ENCODE results near the gene KCNH8.

KCNH8 gene

GRCh38 chr3:19436746-19437145 is 288.4 kb downstream of the KCNH8 start:
- no peak overlapping the region for H3K27ac ChIP-seq (replicated peaks; ENCODE audit: low read length)
- no peaks in the 10 kb centered on the region for H3K9me3 ChIP-seq (replicated peaks in 1 of 2; ENCODE audit: control insufficient read depth in 2 of 2, insufficient read depth in 1 of 2, low read depth in 1 of 2, low read length in 2 of 2)
- no peak overlapping the region for H4K8ac ChIP-seq (ENCODE audit: low read depth, low read length)
- H2BK5ac ChIP-seq (ENCODE audit: low read length), result no peak overlapping the region
- no peak overlapping the region for H3K23ac ChIP-seq (ENCODE audit: low read depth, low read length, poor library complexity)
- no peak overlapping the region for H2AK5ac ChIP-seq (ENCODE audit: low read depth, low read length)
- no peak overlapping the region for H3K9ac ChIP-seq (ENCODE audit: low read depth, low read length, poor library complexity)
- H2BK120ac ChIP-seq (ENCODE audit: low read depth, low read length), result no peak overlapping the region
- H3K4me1 ChIP-seq (ENCODE audit: control insufficient read depth in 2 of 2, insufficient read depth in 1 of 2, low read depth in 1 of 2, low read length in 2 of 2), result no peaks in the 10 kb centered on the region
- no peak overlapping the region for H2BK15ac ChIP-seq (ENCODE audit: low read length)
- H4K91ac ChIP-seq (ENCODE audit: low read depth, low read length, poor library complexity), result no peak overlapping the region
- no peak overlapping the region for H2AFZ ChIP-seq (ENCODE audit: low read length)
- no peaks in the 10 kb centered on the region for H3K27me3 ChIP-seq (ENCODE audit: control insufficient read depth in 3 of 3, insufficient read depth in 3 of 3, low read depth in 1 of 3, low read length in 3 of 3)
- no peak overlapping the region for H3K4me2 ChIP-seq (ENCODE audit: insufficient read depth, low read length, poor library complexity, severe bottlenecking)
- no peak overlapping the region for H3K4me3 ChIP-seq (ENCODE audit: low read length in 2 of 2)
- H2BK12ac ChIP-seq (ENCODE audit: low read length), result no peak overlapping the region
- H3K36me3 ChIP-seq (replicated peaks in 1 of 2; ENCODE audit: control insufficient read depth in 2 of 2, insufficient read depth in 2 of 2, low read length in 2 of 2), result no peaks in the 10 kb centered on the region
- DNase-seq (ENCODE audit: low spot score), result no peak
- H3K79me1 ChIP-seq (ENCODE audit: low read depth, low read length), result no peaks in the 10 kb centered on the region
- H3K4ac ChIP-seq (ENCODE audit: low read length), result no peak overlapping the region
- H3K14ac ChIP-seq (ENCODE audit: low read length), result no peak overlapping the region
- no peak overlapping the region for H3K18ac ChIP-seq (ENCODE audit: low read length)
- no CpG with 5 or more reads among the region's 1 CpG for WGBS, 2 donors (ENCODE audit: extremely low coverage in 2 of 2, insufficient read length in 2 of 2, insufficient replicate concordance in 1 of 2)

- Histone ChIP-seq H3K4me3 (ENCODE audit: low read length in 2 of 2) (no peak overlapping the region), H3K18ac (ENCODE audit: low read length) (no peak overlapping the region), H2BK5ac (ENCODE audit: low read length) (no peak overlapping the region), H2AFZ (ENCODE audit: low read length) (no peak overlapping the region), H4K8ac (ENCODE audit: low read depth, low read length) (no peak overlapping the region), H3K9ac (ENCODE audit: low read depth, low read length, poor library complexity) (no peak overlapping the region), H3K23ac (ENCODE audit: low read depth, low read length, poor library complexity) (no peak overlapping the region), H3K4me1 (ENCODE audit: control insufficient read depth in 2 of 2, insufficient read depth in 1 of 2, low read depth in 1 of 2, low read length in 2 of 2) (no peaks in the 10 kb centered on the region), H3K79me1 (ENCODE audit: low read depth, low read length) (no peaks in the 10 kb centered on the region), H3K27ac (replicated peaks; ENCODE audit: low read length) (no peak overlapping the region), H3K4ac (ENCODE audit: low read length) (no peak overlapping the region), H2BK12ac (ENCODE audit: low read length) (no peak overlapping the region), H2BK15ac (ENCODE audit: low read length) (no peak overlapping the region), H2AK5ac (ENCODE audit: low read depth, low read length) (no peak overlapping the region), H4K91ac (ENCODE audit: low read depth, low read length, poor library complexity) (no peak overlapping the region), H2BK120ac (ENCODE audit: low read depth, low read length) (no peak overlapping the region), H3K4me2 (ENCODE audit: insufficient read depth, low read length, poor library complexity, severe bottlenecking) (no peak overlapping the region), H3K14ac (ENCODE audit: low read length) (no peak overlapping the region), H3K36me3 (replicated peaks in 1 of 2; ENCODE audit: control insufficient read depth in 2 of 2, insufficient read depth in 2 of 2, low read length in 2 of 2) (no peaks in the 10 kb centered on the region), H3K9me3 (replicated peaks in 1 of 2; ENCODE audit: control insufficient read depth in 2 of 2, insufficient read depth in 1 of 2, low read depth in 1 of 2, low read length in 2 of 2) (no peaks in the 10 kb centered on the region), H3K27me3 (ENCODE audit: control insufficient read depth in 3 of 3, insufficient read depth in 3 of 3, low read depth in 1 of 3, low read length in 3 of 3) (no peaks in the 10 kb centered on the region)
- no peak for DNase-seq (ENCODE audit: low spot score)
Measured at GRCh38 chr3:19439944-19440343, 291.6 kb downstream of the KCNH8 start.

GRCh38 chr3:19446138-19446537 is 297.8 kb downstream of the KCNH8 start:
- Histone ChIP-seq H4K91ac (ENCODE audit: low read depth, low read length, poor library complexity) (no peak overlapping the region), H2BK15ac (ENCODE audit: low read length) (no peak overlapping the region), H3K9ac (ENCODE audit: low read depth, low read length, poor library complexity) (no peak overlapping the region), H3K4ac (ENCODE audit: low read length) (no peak overlapping the region), H4K8ac (ENCODE audit: low read depth, low read length) (no peak overlapping the region), H3K4me2 (ENCODE audit: insufficient read depth, low read length, poor library complexity, severe bottlenecking) (no peak overlapping the region), H3K36me3 (replicated peaks in 1 of 2; ENCODE audit: control insufficient read depth in 2 of 2, insufficient read depth in 2 of 2, low read length in 2 of 2) (no peaks in the 10 kb centered on the region), H2AFZ (ENCODE audit: low read length) (no peak overlapping the region), H3K79me1 (ENCODE audit: low read depth, low read length) (no peaks in the 10 kb centered on the region), H3K4me3 (ENCODE audit: low read length in 2 of 2) (no peak overlapping the region), H3K9me3 (replicated peaks in 1 of 2; ENCODE audit: control insufficient read depth in 2 of 2, insufficient read depth in 1 of 2, low read depth in 1 of 2, low read length in 2 of 2) (no peaks in the 10 kb centered on the region), H3K27ac (replicated peaks; ENCODE audit: low read length) (no peak overlapping the region), H3K14ac (ENCODE audit: low read length) (no peak overlapping the region), H2BK5ac (ENCODE audit: low read length) (no peak overlapping the region), H2AK5ac (ENCODE audit: low read depth, low read length) (no peak overlapping the region), H3K23ac (ENCODE audit: low read depth, low read length, poor library complexity) (no peak overlapping the region), H3K18ac (ENCODE audit: low read length) (no peak overlapping the region), H3K27me3 (ENCODE audit: control insufficient read depth in 3 of 3, insufficient read depth in 3 of 3, low read depth in 1 of 3, low read length in 3 of 3) (no peaks in the 10 kb centered on the region), H2BK120ac (ENCODE audit: low read depth, low read length) (no peak overlapping the region), H2BK12ac (ENCODE audit: low read length) (no peak overlapping the region), H3K4me1 (ENCODE audit: control insufficient read depth in 2 of 2, insufficient read depth in 1 of 2, low read depth in 1 of 2, low read length in 2 of 2) (peaks cover 2% of the 10 kb centered on the region in 2 donors)
- no peak for DNase-seq (ENCODE audit: low spot score)
- no CpG with 5 or more reads among the region's 2 CpGs for WGBS, 2 donors (ENCODE audit: extremely low coverage in 2 of 2, insufficient read length in 2 of 2, insufficient replicate concordance in 1 of 2)

- Histone ChIP-seq H2AK5ac (ENCODE audit: low read depth, low read length) (no peak overlapping the region), H3K36me3 (replicated peaks in 1 of 2; ENCODE audit: control insufficient read depth in 2 of 2, insufficient read depth in 2 of 2, low read length in 2 of 2) (no peaks in the 10 kb centered on the region), H2BK15ac (ENCODE audit: low read length) (no peak overlapping the region)
Measured at GRCh38 chr3:19446687-19447086, 298.4 kb downstream of the KCNH8 start.

More at GRCh38 chr3:19446687-19447086, 298.4 kb downstream of the KCNH8 start:
- peaks cover 2 to 3% of the 10 kb centered on the region in 2 donors for H3K4me1 ChIP-seq (ENCODE audit: control insufficient read depth in 2 of 2, insufficient read depth in 1 of 2, low read depth in 1 of 2, low read length in 2 of 2)
- WGBS, 2 donors (ENCODE audit: extremely low coverage in 2 of 2, insufficient read length in 2 of 2, insufficient replicate concordance in 1 of 2), result no CpG with 5 or more reads among the region's 1 CpG
- no peak overlapping the region for H3K18ac ChIP-seq (ENCODE audit: low read length)
- no peak overlapping the region for H2BK12ac ChIP-seq (ENCODE audit: low read length)
- no peak overlapping the region for H3K9ac ChIP-seq (ENCODE audit: low read depth, low read length, poor library complexity)
- H3K4me3 ChIP-seq (ENCODE audit: low read length in 2 of 2), result no peak overlapping the region
- no peaks in the 10 kb centered on the region for H3K9me3 ChIP-seq (replicated peaks in 1 of 2; ENCODE audit: control insufficient read depth in 2 of 2, insufficient read depth in 1 of 2, low read depth in 1 of 2, low read length in 2 of 2)
- no peak overlapping the region for H2AFZ ChIP-seq (ENCODE audit: low read length)
- H3K4me2 ChIP-seq (ENCODE audit: insufficient read depth, low read length, poor library complexity, severe bottlenecking), result no peak overlapping the region
- H2BK5ac ChIP-seq (ENCODE audit: low read length), result no peak overlapping the region
- no peak overlapping the region for H2BK120ac ChIP-seq (ENCODE audit: low read depth, low read length)
- no peak overlapping the region for H4K91ac ChIP-seq (ENCODE audit: low read depth, low read length, poor library complexity)
- H3K27me3 ChIP-seq (ENCODE audit: control insufficient read depth in 3 of 3, insufficient read depth in 3 of 3, low read depth in 1 of 3, low read length in 3 of 3), result no peaks in the 10 kb centered on the region
- no peak overlapping the region for H3K27ac ChIP-seq (replicated peaks; ENCODE audit: low read length)
- no peak overlapping the region for H4K8ac ChIP-seq (ENCODE audit: low read depth, low read length)
- H3K79me1 ChIP-seq (ENCODE audit: low read depth, low read length), result no peaks in the 10 kb centered on the region
- no peak overlapping the region for H3K23ac ChIP-seq (ENCODE audit: low read depth, low read length, poor library complexity)
- no peak overlapping the region for H3K4ac ChIP-seq (ENCODE audit: low read length)
- DNase-seq (ENCODE audit: low spot score), result no peak
- no peak overlapping the region for H3K14ac ChIP-seq (ENCODE audit: low read length)
